Measurements from ENCODE around the gene COQ8B. TPM values are rescaled to one million over a fixed set of nuclear protein-coding genes. Genes with fewer than 3 reads are reported as not detected.

Gene COQ8B
- total RNA-seq, 1 donor from 2014 or later: 38.5 TPM

DNA sequence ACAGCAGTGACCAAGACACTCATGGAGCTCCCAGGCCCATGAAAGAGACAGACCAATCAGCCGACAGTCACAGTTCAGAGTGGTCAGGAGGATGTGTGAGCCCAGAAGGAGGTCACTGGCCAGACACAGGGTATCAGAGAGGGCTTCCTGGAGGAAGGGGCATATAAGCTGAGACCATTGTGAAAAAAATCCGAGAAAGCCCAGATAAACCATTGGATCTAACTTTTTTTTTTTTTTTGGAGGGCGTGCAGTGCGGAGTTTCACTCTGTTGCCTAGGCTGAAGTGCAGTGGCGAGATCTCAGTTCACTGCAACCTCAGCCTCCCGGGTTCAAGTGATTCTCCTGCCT, 4.4 kb upstream of the COQ8B start:
- Mint-ChIP-seq H3K4me3 (peak overlapping the region; percentile 35), H3K27me3 (no peaks in the 10 kb centered on the region), H3K27ac (no peak overlapping the region), H3K9me3 (no peaks in the 10 kb centered on the region), H3K4me1 (peaks cover 52% of the 10 kb centered on the region), H3K36me3 (ENCODE audit: low read depth) (peaks cover 55% of the 10 kb centered on the region)
- no peak for DNase-seq
- POLR2A ChIA-PET: interaction anchor here (0.6 to 1.5 kb wide), 10 partner anchors 11 to 1675 kb away, joined by 3 to 13 read pairs (median 3); partner anchors contain the start of genes ACTMAP, EGLN2 and RAB4B
- intact Hi-C loops (cut with micrococcal nuclease): no loop called here
- CTCF ChIA-PET: no interaction called here
- no peak for ATAC-seq (ENCODE audit: low read depth)
- TF ChIP-seq CTCF (IDR thresholded peaks at IDR 0.05): no peak

DNA sequence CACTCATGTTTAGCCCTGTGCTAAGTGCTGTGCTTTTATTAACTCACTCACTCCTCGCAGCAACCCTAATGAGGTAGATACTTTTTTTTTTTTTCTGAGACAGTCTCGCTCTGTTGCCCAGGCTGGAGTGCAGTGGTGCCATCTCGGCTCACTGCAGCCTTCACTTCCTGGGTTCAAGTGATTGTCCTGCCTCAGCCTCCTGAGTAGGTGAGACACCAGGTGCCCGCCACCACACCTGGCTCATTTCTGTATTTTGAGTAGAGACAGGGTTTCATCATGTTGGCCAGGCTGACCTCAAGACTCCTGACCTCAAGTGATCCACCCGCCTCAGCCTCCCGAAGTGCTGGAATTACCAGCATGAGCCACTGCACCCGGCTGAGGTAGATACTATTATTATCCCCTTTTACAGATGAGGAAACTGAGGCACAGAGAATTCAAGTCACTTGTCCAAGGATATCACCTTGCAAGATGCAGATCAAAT, 2.8 kb upstream of the COQ8B start:
- POLR2A ChIA-PET: interaction anchor here (0.7 to 1.8 kb wide), 5 partner anchors 11 to 79 kb away, joined by 3 to 11 read pairs (median 6); partner anchors contain the start of genes ACTMAP, EGLN2 and RAB4B
- no peak for ATAC-seq (ENCODE audit: low read depth)
- CTCF ChIA-PET: no interaction called here
- Mint-ChIP-seq H3K4me1 (peaks cover 69% of the 10 kb centered on the region), H3K4me3 (peak overlapping the region; percentile 88), H3K27ac (peak overlapping the region; percentile 18), H3K36me3 (ENCODE audit: low read depth) (peaks cover 45% of the 10 kb centered on the region), H3K27me3 (no peaks in the 10 kb centered on the region), H3K9me3 (no peaks in the 10 kb centered on the region)
- no peak for DNase-seq
- intact Hi-C loops (cut with micrococcal nuclease): loop anchor here (5.0 to 10.0 kb wide), 3 partner anchors 37 to 633 kb away; partner anchors contain the start of gene TGFB1
- no peak for TF ChIP-seq CTCF (IDR thresholded peaks at IDR 0.05)

DNA sequence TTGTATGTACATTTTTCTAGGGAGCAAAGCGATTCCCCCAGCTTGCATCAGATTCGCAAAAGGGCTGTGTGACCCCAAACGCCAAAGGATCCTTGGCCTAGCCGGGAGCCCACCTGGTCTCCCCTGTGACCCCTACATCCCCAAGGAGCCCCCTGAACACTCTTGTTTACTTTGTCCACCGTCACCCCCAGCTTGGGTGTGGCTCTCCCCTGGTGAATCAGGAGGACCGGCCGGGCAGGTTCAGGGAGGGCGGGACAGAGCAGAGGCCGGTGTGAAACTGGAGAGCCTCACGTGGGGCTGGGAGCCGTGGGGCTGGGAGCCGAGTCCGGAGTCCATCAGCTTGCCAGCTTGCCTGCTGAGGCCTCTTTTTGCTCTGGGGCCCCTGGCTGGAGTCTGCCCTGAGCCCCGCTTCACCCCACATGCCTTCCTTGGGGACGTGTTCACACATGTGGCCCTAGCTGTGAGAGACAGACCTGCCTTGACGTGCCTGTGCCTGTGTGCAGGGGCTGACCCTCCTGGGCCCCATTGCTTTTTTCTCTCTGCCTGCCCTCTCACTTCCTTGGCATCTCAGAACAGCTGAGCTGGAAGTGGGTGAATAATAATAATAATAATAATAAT, 2.2 kb upstream of the COQ8B start:
- no peak for TF ChIP-seq CTCF (IDR thresholded peaks at IDR 0.05)
- H3K4me3 Mint-ChIP-seq: peak overlapping the region; percentile 88
- DNase-seq: no peak
- ChIA-PET CTCF (interaction anchor here (0.7 kb wide), 1 partner anchor 169 kb away, joined by 3 read pairs; no protein-coding TSS in a partner anchor), POLR2A (interaction anchor here (0.5 to 1.8 kb wide), 8 partner anchors 11 to 544 kb away, joined by 3 to 11 read pairs (median 4); partner anchors contain the start of genes ACTMAP, EGLN2 and RAB4B)
- no peaks in the 10 kb centered on the region for H3K27me3 Mint-ChIP-seq
- H3K4me1 Mint-ChIP-seq: peaks cover 73% of the 10 kb centered on the region
- intact Hi-C loops (cut with micrococcal nuclease): loop anchor here (5.0 to 10.0 kb wide), 3 partner anchors 37 to 633 kb away; partner anchors contain the start of gene TGFB1
- H3K36me3 Mint-ChIP-seq (ENCODE audit: low read depth): peaks cover 41% of the 10 kb centered on the region
- no peaks in the 10 kb centered on the region for H3K9me3 Mint-ChIP-seq
- H3K27ac Mint-ChIP-seq: peak overlapping the region; percentile 85
- ATAC-seq (ENCODE audit: low read depth): no peak

DNA sequence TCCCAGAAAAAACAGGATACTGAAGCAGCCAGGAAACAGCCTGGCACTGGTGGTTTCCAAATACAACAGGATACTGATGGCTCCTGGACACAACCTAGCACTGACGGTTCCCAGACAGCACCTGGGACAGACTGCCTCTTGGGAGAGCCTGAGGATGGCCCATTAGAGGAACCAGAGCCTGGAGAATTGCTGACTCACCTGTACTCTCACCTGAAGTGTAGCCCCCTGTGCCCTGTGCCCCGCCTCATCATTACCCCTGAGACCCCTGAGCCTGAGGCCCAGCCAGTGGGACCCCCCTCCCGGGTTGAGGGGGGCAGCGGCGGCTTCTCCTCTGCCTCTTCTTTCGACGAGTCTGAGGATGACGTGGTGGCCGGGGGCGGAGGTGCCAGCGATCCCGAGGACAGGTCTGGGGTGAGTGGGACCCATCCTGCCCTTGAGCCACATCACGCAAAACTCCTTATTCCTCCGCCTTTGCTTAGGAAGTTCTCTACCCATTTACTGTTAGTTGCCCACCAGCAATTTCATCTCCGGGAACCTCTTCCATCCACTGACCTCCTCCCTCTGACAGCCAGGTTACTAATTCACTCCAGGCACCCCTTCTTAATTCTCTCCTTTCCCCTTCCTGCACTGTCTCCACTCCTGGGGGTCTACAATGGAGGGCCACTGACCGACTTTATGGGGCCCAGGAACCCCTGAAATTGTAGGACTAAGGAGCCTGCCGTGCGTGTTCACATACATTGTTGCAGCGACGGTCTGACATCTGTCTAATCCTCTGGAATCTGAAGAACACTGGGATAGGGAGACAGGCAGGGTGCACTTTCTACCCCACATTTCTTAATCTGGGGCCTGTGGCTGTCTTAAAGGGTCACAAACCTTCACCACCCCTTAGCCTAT, 1.4 kb upstream of the COQ8B start:
- ChIA-PET CTCF (interaction anchor here (0.7 to 1.2 kb wide), 2 partner anchors 102 to 169 kb away, joined by 3 to 4 read pairs; no protein-coding TSS in a partner anchor), POLR2A (interaction anchor here (0.6 to 2.4 kb wide), 16 partner anchors 25 to 546 kb away, joined by 3 to 53 read pairs (median 6); partner anchors contain the start of genes ACTMAP, EGLN2, HNRNPUL1 and NUMBL)
- Mint-ChIP-seq H3K9me3 (no peaks in the 10 kb centered on the region), H3K27me3 (no peaks in the 10 kb centered on the region), H3K4me3 (peak overlapping the region; percentile 88), H3K4me1 (peaks cover 72% of the 10 kb centered on the region), H3K36me3 (ENCODE audit: low read depth) (peaks cover 33% of the 10 kb centered on the region), H3K27ac (peak overlapping the region; percentile 85)
- intact Hi-C loops (cut with micrococcal nuclease): loop anchor here (5.0 to 10.0 kb wide), 3 partner anchors 36 to 634 kb away; partner anchors contain the start of gene TGFB1
- ATAC-seq (ENCODE audit: low read depth): no peak
- TF ChIP-seq CTCF (IDR thresholded peaks at IDR 0.05): no peak
- no peak for DNase-seq

All from activated B cell treated with CpG ODN at 0.5 μM for 24 hours (primary cell).